GM12878 (cell line): ENCODE measurements around the gene CYP2S1. TPM values are rescaled to one million over a fixed set of nuclear protein-coding genes. Genes with fewer than 3 reads are reported as not detected.
"Not testable (repeated sequence)": the region's sequence is repeated elsewhere in the genome, so short reads cannot be mapped to it uniquely, and the experiment has no call there.

ENCODE experiments used
- ATAC-seq: fragments of 200-7000 bp; cut with Tn5 transposase; 3 replicates; pipeline ENCODE4 v1.9.1; 2020; ENCODE audit warnings: mild to moderate bottlenecking, moderate library complexity
- BruUV-seq: library from RNA; stranded (reverse); fragments of 400-500 nt; replicated peaks from 2 replicates; lab custom pipeline; 2021; lab: Mats Ljungman, UMichigan
- CTCF ChIA-PET: fragments of 300-600 bp; sonication (Branson Sonifier 250); formaldehyde crosslinking; extraction: SDS; loops from one replicate; lab custom pipeline; 2021; ENCODE audit warnings: inconsistent platforms; lab: Yijun Ruan, JAX
- POLR2A ChIA-PET: fragments of 350-600 bp; formaldehyde crosslinking; extraction: SDS; loops from one replicate; lab custom pipeline; 2021; ENCODE audit warnings: inconsistent platforms; lab: Charles Lee
- RAD21 ChIA-PET: fragments of 300-600 bp; sonication (Branson Sonifier 250); formaldehyde crosslinking; loops from one replicate; lab custom pipeline; 2023; ENCODE audit warnings: antibody characterized with exemption; ENCODE audit not compliant: unreplicated experiment; lab: Charles Lee
- SMC1A ChIA-PET: fragments of 300-600 bp; sonication (Branson Sonifier 250); formaldehyde crosslinking; loops from one replicate; lab custom pipeline; 2023; ENCODE audit not compliant: unreplicated experiment, uncharacterized antibody; lab: Charles Lee
- DNase-seq: peaks from one replicate; pipeline ENCODE4 v3.0.0-alpha.2; 2011; ENCODE audit warnings: low read depth, low spot score
- FAIRE-seq: peaks from 3 replicates; lab custom pipeline; 2011; peaks lifted over from hg19 to GRCh38; lab: Jason Lieb, UNC
- H2AFZ ChIP-seq: 2 replicates; pipeline ENCODE4 v1.6.0; 2011; ENCODE audit warnings: low read depth, low read length, control low read depth; ENCODE audit not compliant: control insufficient read depth
- H3K27ac ChIP-seq: 2 replicates; pipeline ENCODE4 v1.5.1; 2011; ENCODE audit warnings: control low read depth; ENCODE audit not compliant: control insufficient read depth, insufficient read depth
- H3K27me3 ChIP-seq, 2 experiments: replicated peaks in 1 of 2; 2 replicates each; pipeline versions ENCODE4 v1.6.0 to v1.6.1; 2011; ENCODE audit warnings: low read length in 1 of 2; ENCODE audit not compliant: control insufficient read depth in 2 of 2, insufficient read depth in 2 of 2
- H3K36me3 ChIP-seq, 2 experiments: 2 replicates each; pipeline ENCODE4 v1.5.1; 2011; ENCODE audit warnings: low read length in 1 of 2; ENCODE audit not compliant: control insufficient read depth in 2 of 2, insufficient read depth in 2 of 2
- H3K4me1 ChIP-seq: 2 replicates; pipeline ENCODE4 v1.6.1; 2011; ENCODE audit warnings: mild to moderate bottlenecking, low read length, moderate library complexity, mixed read lengths; ENCODE audit not compliant: control insufficient read depth, insufficient read depth
- H3K4me2 ChIP-seq: 2 replicates; pipeline ENCODE4 v1.6.0; 2011; ENCODE audit warnings: control low read depth; ENCODE audit not compliant: control insufficient read depth, insufficient read depth
- H3K4me3 ChIP-seq: fragments of 200-600 bp; sonication (generic); 2 replicates; pipeline ENCODE4 v1.5.1; 2016
- H3K79me2 ChIP-seq: 2 replicates; pipeline ENCODE4 v1.6.0; 2011; ENCODE audit warnings: low read length; ENCODE audit not compliant: control insufficient read depth, insufficient read depth
- H3K9ac ChIP-seq: 2 replicates; pipeline ENCODE4 v1.8.0; 2011; ENCODE audit warnings: low read length, control low read depth, mixed read lengths; ENCODE audit not compliant: control insufficient read depth, insufficient read depth
- H3K9me3 ChIP-seq: replicated peaks from 3 replicates; pipeline ENCODE4 v1.5.1; 2011; ENCODE audit warnings: mild to moderate bottlenecking, low read length; ENCODE audit not compliant: control insufficient read depth, insufficient read depth
- H4K20me1 ChIP-seq: 2 replicates; pipeline ENCODE4 v1.6.0; 2011; ENCODE audit not compliant: control insufficient read depth, insufficient read depth
- CBX5 ChIP-seq: sonication (generic); IDR thresholded peaks from 2 replicates; pipeline ENCODE4 v1.6.1; 2016; ENCODE audit warnings: low read depth, moderate library complexity, mild to moderate bottlenecking, inconsistent platforms
- FOS ChIP-seq: IDR thresholded peaks from 3 replicates; pipeline ENCODE4 v1.6.1; 2011; ENCODE audit warnings: borderline replicate concordance; ENCODE audit not compliant: insufficient read length; ENCODE audit errors: extremely low read depth
- GABPA ChIP-seq: IDR thresholded peaks from 2 replicates; pipeline ENCODE4 v1.6.1; 2014; ENCODE audit warnings: antibody characterized with exemption, low read depth, mild to moderate bottlenecking, inconsistent platforms
- NFXL1 ChIP-seq: fragments of 450-650 bp; IDR thresholded peaks from 2 replicates; pipeline ENCODE4 v1.6.1; 2017; ENCODE audit warnings: antibody characterized with exemption, mild to moderate bottlenecking, borderline replicate concordance
- PML ChIP-seq: IDR thresholded peaks from 2 replicates; pipeline ENCODE4 v1.6.1; 2012; ENCODE audit warnings: low read length, inconsistent platforms
- SRF ChIP-seq, 2 experiments: IDR thresholded peaks; 2 replicates each; pipeline ENCODE4 v1.6.1; 2011; ENCODE audit warnings: low read depth in 2 of 2, low read length in 2 of 2, mild to moderate bottlenecking in 1 of 2, moderate library complexity in 1 of 2
- STAT1 ChIP-seq: fragments of 450-650 bp; conservative IDR thresholded peaks from 2 replicates; pipeline ENCODE4 v1.6.1; 2014; ENCODE audit warnings: antibody characterized with exemption, mild to moderate bottlenecking
- ZNF217 ChIP-seq: fragments of 450-650 bp; IDR thresholded peaks from 2 replicates; pipeline ENCODE4 v1.6.1; 2017; ENCODE audit warnings: antibody characterized with exemption, mild to moderate bottlenecking
- WGBS: methylation state at CpG from one replicate; pipeline ENCODE4 v1.1.6; 2016; ENCODE audit warnings: low lambda C conversion rate; ENCODE audit not compliant: insufficient replicate concordance, insufficient coverage; ENCODE audit errors: missing lambda C conversion rate; 5-methylcytosine and 5-hydroxymethylcytosine counted together
- in situ Hi-C: fragments of 300-500 bp; cut with MboI; formaldehyde crosslinking; loops from 9 replicates; pipeline ENCODE4 v1.14.3; 2018; ENCODE audit warnings: mixed read lengths
- intact Hi-C: fragments of 100-400 bp; cut with micrococcal nuclease; formaldehyde crosslinking; loops from one replicate; pipeline ENCODE4 v1.14.2; 2022; ENCODE audit not compliant: unreplicated experiment
- polyA plus RNA-seq, 11 experiments: library from polyadenylated mRNA; depleted of rRNA in 4 of 11; unstranded in 6 of 11; stranded (reverse) in 5 of 11; fragments of >200 nt; fragmentation: Nextera tagmentation in 4 of 11; fragmentation: Illumina TruSeq in 1 of 11; extraction: Ambion mirVana in 4 of 11; extraction: Trizol in 1 of 11; gene quantifications; 1 replicate in 1 of 11; 2 replicates in 10 of 11; pipeline versions ENCODE4 v1.2.1 to v1.2.3, GENCODE V29; 2011 to 2016; ENCODE audit warnings: inconsistent platforms in 2 of 11, missing spikeins in 2 of 11, low read depth in 1 of 11
- total RNA-seq, 4 experiments: library from RNA; depleted of rRNA in 3 of 4; stranded (reverse); fragments of >200 nt in 3 of 4; fragmentation: Illumina TruSeq in 1 of 4; extraction: Trizol in 1 of 4; gene quantifications; 2 replicates each; pipeline versions ENCODE4 v1.2.1 to v1.2.3, GENCODE V29; 2013 to 2021
- TF ChIP-seq, protein P1 (sequence below): IDR thresholded peaks from 2 replicates; pipeline ENCODE4 v1.6.1; 2012; ENCODE audit warnings: low read depth, low read length, improper control_type of control experiment
- TF ChIP-seq, protein P2 (sequence below): fragments of 150-350 bp; IDR thresholded peaks from 2 replicates; pipeline ENCODE4 v1.6.1; 2014; ENCODE audit warnings: mild to moderate bottlenecking, low read depth, low read length

Gene CYP2S1
- total and polyA plus RNA-seq, 10 of the 15 experiments (the other 5 are each of a cell fraction or from before 2014, with no cell fraction given) = 0.03 to 0.28 (median 0.12) TPM; not detected in 2

DNA sequence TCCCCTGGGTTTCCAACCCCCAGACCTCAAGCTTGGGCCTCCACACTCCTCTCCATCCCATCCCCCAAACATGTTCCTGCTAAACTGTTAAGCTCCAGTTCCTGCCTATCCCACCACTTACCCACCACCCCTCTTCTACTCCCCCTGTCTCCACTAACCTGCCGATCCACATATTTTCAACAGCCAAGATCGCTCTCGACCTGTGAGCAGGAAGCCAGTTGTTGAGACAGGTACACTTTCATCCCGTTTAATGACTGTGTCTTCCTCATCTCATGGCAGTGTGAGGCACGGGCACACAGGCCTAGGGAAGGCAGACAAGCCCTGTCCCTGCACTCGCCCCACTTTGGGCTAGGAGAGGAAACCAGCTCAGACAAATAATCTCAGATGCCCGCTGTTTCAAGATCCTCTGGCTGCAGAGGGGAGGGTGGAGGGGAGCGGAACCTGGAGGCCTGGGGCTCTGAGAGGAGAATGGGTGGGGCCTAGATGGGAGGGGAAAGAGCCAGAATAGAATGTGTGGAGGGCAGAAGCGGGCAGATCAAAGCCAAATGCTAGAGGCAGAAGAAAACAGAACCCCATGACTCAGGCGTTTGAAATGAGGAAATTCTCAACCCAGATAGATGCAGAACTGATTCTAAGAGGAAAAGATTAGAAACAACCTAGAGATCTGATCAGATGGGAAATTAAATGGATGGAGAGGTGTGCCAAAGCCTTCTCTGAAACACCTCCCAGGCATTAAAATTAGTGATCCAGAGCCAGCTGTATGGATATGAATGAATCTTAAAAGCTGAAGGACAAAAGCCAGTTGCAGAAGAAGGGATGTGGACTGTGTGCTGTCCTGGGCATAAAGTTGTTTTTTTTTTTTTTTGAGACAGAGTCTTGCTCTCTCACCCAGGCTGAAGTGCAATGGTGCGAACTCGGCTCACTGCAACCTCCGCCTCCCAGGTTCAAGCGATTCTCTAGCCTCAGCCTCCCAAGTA lies 16.9 kb upstream of the CYP2S1 start:
- RAD21 ChIA-PET = no interaction called here
- H3K9ac ChIP-seq = no peak overlapping the region
- FAIRE-seq (no peak), DNase-seq (no peak)
- H3K4me1 ChIP-seq = no peaks in the 10 kb centered on the region
- H3K4me2 ChIP-seq = no peak overlapping the region
- no peak overlapping the region for H2AFZ ChIP-seq
- TF ChIP-seq, protein P1, sequence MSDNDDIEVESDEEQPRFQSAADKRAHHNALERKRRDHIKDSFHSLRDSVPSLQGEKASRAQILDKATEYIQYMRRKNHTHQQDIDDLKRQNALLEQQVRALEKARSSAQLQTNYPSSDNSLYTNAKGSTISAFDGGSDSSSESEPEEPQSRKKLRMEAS = no peak
- TF ChIP-seq ZNF217 = no peak
- TF ChIP-seq GABPA = no peak
- TF ChIP-seq PML = no peak
- TF ChIP-seq, protein P2, sequence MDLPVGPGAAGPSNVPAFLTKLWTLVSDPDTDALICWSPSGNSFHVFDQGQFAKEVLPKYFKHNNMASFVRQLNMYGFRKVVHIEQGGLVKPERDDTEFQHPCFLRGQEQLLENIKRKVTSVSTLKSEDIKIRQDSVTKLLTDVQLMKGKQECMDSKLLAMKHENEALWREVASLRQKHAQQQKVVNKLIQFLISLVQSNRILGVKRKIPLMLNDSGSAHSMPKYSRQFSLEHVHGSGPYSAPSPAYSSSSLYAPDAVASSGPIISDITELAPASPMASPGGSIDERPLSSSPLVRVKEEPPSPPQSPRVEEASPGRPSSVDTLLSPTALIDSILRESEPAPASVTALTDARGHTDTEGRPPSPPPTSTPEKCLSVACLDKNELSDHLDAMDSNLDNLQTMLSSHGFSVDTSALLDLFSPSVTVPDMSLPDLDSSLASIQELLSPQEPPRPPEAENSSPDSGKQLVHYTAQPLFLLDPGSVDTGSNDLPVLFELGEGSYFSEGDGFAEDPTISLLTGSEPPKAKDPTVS = no peak
- no peak for TF ChIP-seq SRF (IDR thresholded peaks at IDR 0.05; ENCODE audit: low read depth in 2 of 2, low read length in 2 of 2)
- no peak for TF ChIP-seq STAT1
- no peak for TF ChIP-seq FOS
- TF ChIP-seq NFXL1 = no peak
- TF ChIP-seq CBX5 = no peak
- TF ChIP-seq, all 136 proteins: peak for 0
- no peaks in the 10 kb centered on the region for H3K36me3 ChIP-seq
- ATAC-seq = no peak
- H3K4me3 ChIP-seq = no peak overlapping the region
- H3K27ac ChIP-seq = no peak overlapping the region
- no peaks in the 10 kb centered on the region for H3K79me2 ChIP-seq
- ChIA-PET SMC1A (interaction anchor here (0.6 kb wide), 1 partner anchor 48 kb away, joined by 3 read pairs; no protein-coding TSS in a partner anchor), CTCF (interaction anchor here (0.6 kb wide), 1 partner anchor 273 kb away, joined by 4 read pairs; no protein-coding TSS in a partner anchor), POLR2A (interaction anchor here (1.0 kb wide), 1 partner anchor 67 kb away, joined by 3 read pairs; no protein-coding TSS in a partner anchor)
- H3K9me3 ChIP-seq = no peaks in the 10 kb centered on the region
- in situ Hi-C loops (no loop called here), intact Hi-C loops (no loop called here)
- H4K20me1 ChIP-seq = no peaks in the 10 kb centered on the region
- no peaks in the 10 kb centered on the region for H3K27me3 ChIP-seq
- BruUV-seq = no TSS peak
- WGBS = 31% methylated on average over 14 of the region's 14 CpGs

DNA sequence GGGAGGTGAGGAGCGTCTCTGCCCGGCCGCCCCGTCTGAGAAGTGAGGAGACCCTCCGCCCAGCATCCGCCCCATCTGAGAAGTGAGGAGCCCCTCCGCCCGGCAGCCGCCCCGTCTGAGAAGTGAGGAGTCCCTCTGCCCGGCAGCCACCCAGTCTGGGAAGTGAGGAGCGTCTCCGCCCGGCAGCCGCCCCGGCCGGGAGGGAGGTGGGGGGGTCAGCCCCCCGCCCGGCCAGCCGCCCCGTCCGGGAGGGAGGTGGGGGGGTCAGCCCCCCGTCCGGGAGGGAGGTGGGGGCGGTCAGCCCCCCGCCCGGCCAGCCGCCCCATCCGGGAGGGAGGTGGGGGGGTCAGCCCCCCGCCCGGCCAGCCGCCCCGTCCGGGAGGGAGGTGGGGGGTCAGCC lies 12.8 kb upstream of the CYP2S1 start:
- WGBS = 100% methylated on average over 1 of the region's 34 CpGs
- H3K79me2 ChIP-seq, SMC1A ChIA-PET, H4K20me1 ChIP-seq, H3K4me2 ChIP-seq, CTCF ChIA-PET, POLR2A ChIA-PET, H3K27ac ChIP-seq, H3K9me3 ChIP-seq, H3K36me3 ChIP-seq, ATAC-seq, in situ Hi-C loops, BruUV-seq, intact Hi-C loops, DNase-seq, H3K9ac ChIP-seq, H3K4me3 ChIP-seq, FAIRE-seq, H3K4me1 ChIP-seq, H3K27me3 ChIP-seq, RAD21 ChIA-PET, H2AFZ ChIP-seq: not testable (repeated sequence)
